ENCODE results near the gene ZNF416. TPM values are rescaled to one million over a fixed set of nuclear protein-coding genes. Genes with fewer than 3 reads are reported as not detected.

ZNF416 gene
- polyA plus RNA-seq, 6 donors from 2014 or later, result 3.4 to 9.7 (median 7.7) TPM

DNA sequence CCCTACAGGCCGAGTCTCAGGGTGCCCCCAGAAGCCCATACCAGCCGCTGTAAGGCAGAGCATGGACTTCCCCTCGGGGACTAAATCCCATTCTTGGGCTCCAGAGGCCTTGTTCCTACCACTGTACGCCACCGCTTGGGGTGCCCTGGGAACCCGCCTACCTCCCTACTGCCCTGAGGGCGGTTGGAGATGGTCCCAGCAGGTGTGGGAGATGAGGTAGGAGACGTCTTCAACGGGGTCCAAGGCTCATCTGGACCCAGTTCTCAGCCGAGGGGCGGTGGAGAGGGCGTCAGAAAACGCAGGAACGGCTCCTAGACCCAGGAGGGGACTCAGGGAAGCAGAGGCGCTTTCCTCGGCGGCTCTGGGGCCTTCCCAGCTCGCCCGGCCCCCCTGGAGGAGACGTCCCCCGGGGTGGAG, 4.4 kb upstream of the ZNF416 start:
- DNase-seq, result no peak
- ATAC-seq (ENCODE audit: low read depth in 2 of 2), result no peak
- Mint-ChIP-seq H3K4me1 (peaks cover 23 to 52% (median 32%) of the 10 kb centered on the region in 3 donors), H3K9me3 (peaks cover 16 to 43% (median 31%) of the 10 kb centered on the region in 7 donors), H3K36me3 (peaks cover 28 to 46% of the 10 kb centered on the region in 2 donors), H3K27ac (peak overlapping the region in 4 of 6 donors; percentile 49 to 96 (median 94)), H3K4me3 (peak overlapping the region; percentile 47 to 99 (median 96)), H3K27me3 (no peaks in the 10 kb centered on the region)

DNA sequence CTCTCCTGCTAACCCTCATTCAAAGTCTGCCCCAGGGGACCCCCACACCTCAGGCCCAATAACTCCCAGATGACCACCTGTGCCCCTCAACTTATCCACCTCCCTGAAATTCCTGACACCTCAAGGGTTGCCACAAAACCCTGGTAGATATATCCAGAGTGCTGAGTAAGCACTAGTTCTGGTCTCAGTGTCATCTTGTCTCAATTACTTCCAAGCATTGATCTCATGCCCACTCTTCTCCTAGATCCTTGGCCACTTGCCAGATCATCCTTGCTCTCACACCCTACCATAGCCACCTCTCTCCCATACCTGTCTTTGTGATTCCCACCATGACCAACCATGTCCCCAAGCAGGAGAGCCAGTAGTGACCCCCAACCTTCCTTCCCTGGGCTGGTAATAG, 2.0 kb downstream of the ZNF416 start:
- Mint-ChIP-seq H3K27me3 (no peaks in the 10 kb centered on the region), H3K4me3 (peak overlapping the region in 5 of 8 donors; percentile 2 to 91 (median 75)), H3K4me1 (peaks cover 28 to 36% (median 31%) of the 10 kb centered on the region in 3 donors), H3K36me3 (peaks cover 39 to 61% of the 10 kb centered on the region in 2 donors), H3K9me3 (peaks cover 20 to 58% (median 49%) of the 10 kb centered on the region in 7 donors), H3K27ac (peak overlapping the region in 2 of 6 donors; percentile 5 to 84)
- ATAC-seq (ENCODE audit: low read depth in 2 of 2) (no peak), DNase-seq (no peak)

DNA sequence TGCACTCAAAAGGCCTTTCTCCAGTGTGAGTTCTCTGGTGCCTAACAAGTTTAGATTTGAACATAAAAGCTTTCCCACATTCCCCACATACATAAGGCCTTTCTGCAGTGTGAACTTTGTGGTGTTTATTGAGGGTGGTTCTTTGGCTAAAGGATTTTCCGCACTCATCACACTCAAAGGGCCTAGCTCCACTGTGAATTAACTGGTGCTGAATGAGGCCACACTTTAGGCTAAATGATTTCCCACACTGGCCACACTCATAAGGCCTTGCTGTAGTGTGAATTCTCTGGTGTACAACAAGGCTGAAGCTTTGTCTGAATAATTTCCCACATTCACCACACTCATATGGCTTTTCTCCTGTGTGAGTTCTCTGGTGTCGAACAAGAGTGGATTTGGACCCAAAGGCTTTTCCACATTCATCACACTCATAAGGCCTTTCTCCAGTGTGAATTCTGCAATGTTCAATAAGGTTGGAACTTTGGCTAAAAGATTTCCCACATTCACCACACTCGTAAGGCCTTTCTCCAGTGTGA, 6.2 kb downstream of the ZNF416 start:
- ATAC-seq (ENCODE audit: low read depth in 2 of 2), result no peak
- no peaks in the 10 kb centered on the region for H3K27me3 Mint-ChIP-seq
- H3K4me1 Mint-ChIP-seq, result peaks cover 15 to 21% (median 15%) of the 10 kb centered on the region in 3 donors
- DNase-seq, result no peak
- H3K36me3 Mint-ChIP-seq, result peaks cover 46 to 69% of the 10 kb centered on the region in 2 donors
- no peak overlapping the region for H3K27ac Mint-ChIP-seq
- H3K4me3 Mint-ChIP-seq, result no peak overlapping the region
- H3K9me3 Mint-ChIP-seq, result peaks cover 22 to 83% (median 72%) of the 10 kb centered on the region in 7 donors

DNA sequence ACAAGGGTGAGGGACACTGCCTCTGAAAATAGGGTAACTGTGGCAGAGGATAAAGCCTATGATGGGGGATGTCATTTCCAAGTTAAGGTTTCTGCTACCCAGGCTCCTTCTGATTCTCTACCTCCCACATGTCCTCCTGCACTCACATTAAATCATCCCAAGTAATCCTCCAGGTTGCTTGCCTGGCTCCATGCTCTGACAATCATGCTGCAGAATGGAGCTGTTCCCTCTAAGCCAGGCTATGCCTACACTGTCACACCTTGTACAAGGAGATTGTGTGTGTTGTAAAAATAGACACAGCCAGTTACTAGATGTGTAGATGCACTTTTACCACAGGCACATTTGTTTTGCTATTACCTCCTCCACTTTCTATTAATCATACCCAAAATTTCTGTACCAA, 8.0 kb downstream of the ZNF416 start:
- Mint-ChIP-seq H3K4me1 (peaks cover 0 to 7% (median under 1%) of the 10 kb centered on the region in 3 donors), H3K9me3 (peaks cover 18 to 90% (median 76%) of the 10 kb centered on the region in 7 donors), H3K27ac (no peak overlapping the region), H3K36me3 (peaks cover 35 to 68% of the 10 kb centered on the region in 2 donors), H3K27me3 (peaks cover 0 to 3% (median 0%) of the 10 kb centered on the region in 3 donors), H3K4me3 (no peak overlapping the region)
- ATAC-seq (ENCODE audit: low read depth in 2 of 2) (no peak), DNase-seq (no peak)

DNA sequence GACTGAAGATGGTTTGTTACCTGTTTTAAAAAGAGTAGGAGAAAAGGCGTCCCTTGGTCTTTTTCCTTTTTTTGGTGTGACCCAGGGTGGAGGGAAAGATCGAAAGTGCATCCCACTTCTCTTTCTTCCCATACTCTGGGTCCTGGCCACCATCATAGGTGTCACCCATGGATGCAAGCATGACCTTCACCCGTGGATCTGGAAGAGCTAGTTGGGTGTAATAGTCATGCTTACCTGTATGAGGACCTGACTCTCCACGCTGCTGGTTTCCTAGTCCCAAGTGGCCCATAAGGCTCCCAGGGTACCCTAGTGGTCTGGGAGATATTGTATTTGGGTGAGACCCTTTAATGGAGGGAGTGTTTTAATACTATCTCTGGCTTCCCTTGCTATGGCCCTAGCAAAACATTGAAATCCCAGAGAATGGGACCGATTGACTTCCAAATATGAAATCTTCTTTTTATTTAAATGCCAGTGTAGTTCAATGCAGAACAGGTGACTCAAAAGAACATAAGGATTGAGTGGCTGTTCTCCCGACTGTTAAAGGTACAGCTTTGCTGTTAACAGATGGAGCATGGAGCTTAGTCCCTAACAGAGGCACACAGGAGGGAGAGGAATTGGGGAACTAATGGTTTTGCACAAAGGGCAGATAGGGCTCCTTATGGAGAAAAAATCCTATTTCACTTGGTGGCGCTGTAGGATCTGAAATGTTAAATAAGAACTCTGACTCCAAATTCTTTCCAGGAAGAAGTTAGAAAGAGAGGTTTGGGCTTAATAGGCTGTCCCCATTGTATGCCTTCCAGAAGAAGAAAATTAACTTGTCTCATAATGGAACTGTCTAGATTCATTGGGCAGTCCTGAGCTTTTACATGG, 12.1 kb downstream of the ZNF416 start:
- DNase-seq, result no peak
- Mint-ChIP-seq H3K4me3 (no peak overlapping the region), H3K27ac (no peak overlapping the region), H3K4me1 (no peaks in the 10 kb centered on the region), H3K9me3 (peaks cover 18 to 85% (median 79%) of the 10 kb centered on the region in 7 donors), H3K36me3 (peaks cover 7 to 44% of the 10 kb centered on the region in 2 donors), H3K27me3 (peaks cover 0 to 25% (median 6%) of the 10 kb centered on the region in 3 donors)
- no peak for ATAC-seq (ENCODE audit: low read depth in 2 of 2)

DNA sequence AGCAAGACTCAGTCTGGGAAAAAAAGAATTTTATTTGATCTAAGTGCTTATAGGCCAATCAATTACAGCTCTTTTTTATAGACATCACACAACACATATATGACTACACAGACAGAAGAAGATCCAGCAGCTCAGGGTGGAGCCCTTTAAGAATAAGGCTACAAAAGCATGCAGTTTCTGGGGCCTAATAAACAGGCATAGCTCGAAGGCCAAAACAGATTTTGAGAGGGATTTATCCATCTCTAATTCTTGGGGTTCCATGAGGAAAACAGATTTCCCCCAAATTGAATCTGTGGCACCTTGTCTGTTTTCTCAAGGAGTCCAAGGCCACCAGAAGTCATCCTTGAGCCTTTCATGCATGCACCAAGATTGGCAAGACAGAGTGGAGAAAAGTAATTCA, 15.2 kb downstream of the ZNF416 start:
- peaks cover 4 to 36% of the 10 kb centered on the region in 2 donors for H3K36me3 Mint-ChIP-seq
- peaks cover 9 to 74% (median 61%) of the 10 kb centered on the region in 7 donors for H3K9me3 Mint-ChIP-seq
- H3K4me1 Mint-ChIP-seq, result peaks cover 11 to 20% (median 19%) of the 10 kb centered on the region in 3 donors
- H3K27me3 Mint-ChIP-seq, result peaks cover 0 to 25% (median 13%) of the 10 kb centered on the region in 3 donors
- no peak for DNase-seq
- peak overlapping the region in 1 of 8 donors; percentile 15 for H3K4me3 Mint-ChIP-seq
- no peak for ATAC-seq (ENCODE audit: low read depth in 2 of 2)
- no peak overlapping the region for H3K27ac Mint-ChIP-seq

DNA sequence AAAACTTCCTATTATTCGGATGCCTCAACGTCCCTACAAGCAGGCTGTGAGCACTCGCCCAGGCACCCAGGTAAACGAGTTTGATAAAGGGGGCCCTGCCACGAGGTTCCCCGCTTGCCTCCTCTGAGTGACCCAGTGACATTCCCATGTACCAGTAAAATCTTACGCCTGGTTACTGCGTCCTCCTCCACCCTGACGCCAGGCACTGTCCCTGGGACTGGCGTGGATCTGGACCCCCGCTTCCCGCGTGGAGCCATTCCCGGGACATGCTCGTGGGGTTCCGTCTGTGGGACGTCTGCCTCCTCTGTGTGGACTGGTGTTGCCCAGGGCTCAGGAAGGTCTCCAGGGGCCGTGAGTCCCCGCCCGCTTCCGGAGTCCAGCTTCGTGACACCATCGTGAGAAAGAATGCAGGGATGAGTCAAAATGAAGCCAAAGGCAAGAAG, 18.6 kb downstream of the ZNF416 start:
- H3K27ac Mint-ChIP-seq, result peak overlapping the region; percentile 49 to 93 (median 88)
- H3K36me3 Mint-ChIP-seq, result peaks cover 11 to 14% of the 10 kb centered on the region in 2 donors
- peaks cover 0 to 17% (median 13%) of the 10 kb centered on the region in 3 donors for H3K27me3 Mint-ChIP-seq
- peaks cover 25 to 42% (median 30%) of the 10 kb centered on the region in 3 donors for H3K4me1 Mint-ChIP-seq
- DNase-seq, result no peak
- ATAC-seq (ENCODE audit: low read depth in 2 of 2), result no peak
- peak overlapping the region; percentile 90 to 99 (median 94) for H3K4me3 Mint-ChIP-seq
- peaks cover 0 to 41% (median 30%) of the 10 kb centered on the region in 7 donors for H3K9me3 Mint-ChIP-seq

DNA sequence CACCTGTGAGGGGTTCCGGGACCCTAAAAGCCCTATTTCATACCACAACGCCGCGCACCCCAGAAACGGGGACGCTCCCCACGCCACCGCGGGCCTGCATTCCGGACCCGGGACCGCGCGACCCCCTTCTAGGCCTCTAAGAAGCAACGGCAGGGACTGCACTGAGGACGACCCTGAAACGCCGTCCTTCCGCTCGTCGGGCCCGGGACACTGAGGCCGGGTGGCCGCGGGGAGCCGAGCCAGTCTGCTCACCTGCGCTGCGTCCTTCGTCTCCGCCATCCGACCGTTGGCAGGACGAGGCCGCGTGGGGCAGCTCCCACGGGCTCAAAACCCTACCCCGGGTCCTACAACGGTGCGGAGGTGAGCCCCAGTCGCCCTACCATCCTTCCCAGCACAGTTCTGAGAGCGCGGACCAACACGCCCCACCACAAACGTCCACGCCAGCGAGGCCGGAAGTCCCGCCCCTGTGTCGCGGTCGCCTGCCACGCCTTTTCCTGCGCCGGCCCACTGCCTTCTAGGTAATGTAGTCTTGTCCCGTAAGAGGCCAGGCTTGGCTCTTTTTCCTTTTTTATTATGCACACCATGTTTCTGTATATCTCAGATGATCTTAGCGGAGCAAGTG, 19.2 kb downstream of the ZNF416 start, which contains the start of gene ZNF550:
TSS of gene ZNF550 (minus strand) at position 460 of the 622 bp plus-strand sequence. CDS start at position 279, 181 bp downstream.
- Mint-ChIP-seq H3K27ac (peak within 1 kb of the TSS; percentile 49 to 96 (median 88)), H3K4me1 (peaks cover 29 to 42% (median 30%) of the 10 kb centered on the region in 3 donors), H3K9me3 (peaks cover 0 to 36% (median 26%) of the 10 kb centered on the region in 7 donors), H3K36me3 (peaks cover 14 to 20% of the 10 kb centered on the region in 2 donors), H3K4me3 (peak within 1 kb of the TSS; percentile 90 to 99 (median 94)), H3K27me3 (peaks cover 0 to 14% (median 13%) of the 10 kb centered on the region in 3 donors)
- ATAC-seq (ENCODE audit: low read depth in 2 of 2) (peak; percentile 98), DNase-seq (peak; percentile 79)

DNA sequence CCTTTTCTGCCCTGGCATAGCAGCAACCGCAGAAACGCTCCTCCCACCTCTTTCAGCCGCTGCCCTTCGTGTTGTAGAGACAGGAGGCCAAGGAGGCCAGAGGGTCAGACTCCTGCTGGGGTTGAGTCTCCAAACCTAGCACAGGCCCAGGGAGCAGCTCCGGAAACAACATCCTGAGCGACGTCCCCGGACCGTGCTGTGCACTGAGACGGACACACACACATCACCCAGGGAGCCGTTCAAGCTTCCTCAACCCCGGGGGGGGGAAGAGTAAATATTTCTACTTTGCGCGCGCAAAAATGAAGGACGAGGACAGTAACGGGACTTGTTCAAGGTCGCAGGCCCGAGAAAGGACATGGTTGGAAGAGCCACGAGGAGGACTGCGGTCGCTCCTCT, 19.7 kb downstream of the ZNF416 start:
- H3K9me3 Mint-ChIP-seq, result peaks cover 0 to 31% (median 22%) of the 10 kb centered on the region in 7 donors
- peak; percentile 29 to 35 for ATAC-seq (ENCODE audit: low read depth in 2 of 2)
- H3K4me3 Mint-ChIP-seq, result peak overlapping the region; percentile 90 to 99 (median 94)
- peaks cover 19 to 20% of the 10 kb centered on the region in 2 donors for H3K36me3 Mint-ChIP-seq
- peaks cover 29 to 42% (median 30%) of the 10 kb centered on the region in 3 donors for H3K4me1 Mint-ChIP-seq
- H3K27me3 Mint-ChIP-seq, result peaks cover 0 to 14% (median 13%) of the 10 kb centered on the region in 3 donors
- DNase-seq, result no peak
- H3K27ac Mint-ChIP-seq, result peak overlapping the region in 5 of 6 donors; percentile 60 to 96 (median 89)

DNA sequence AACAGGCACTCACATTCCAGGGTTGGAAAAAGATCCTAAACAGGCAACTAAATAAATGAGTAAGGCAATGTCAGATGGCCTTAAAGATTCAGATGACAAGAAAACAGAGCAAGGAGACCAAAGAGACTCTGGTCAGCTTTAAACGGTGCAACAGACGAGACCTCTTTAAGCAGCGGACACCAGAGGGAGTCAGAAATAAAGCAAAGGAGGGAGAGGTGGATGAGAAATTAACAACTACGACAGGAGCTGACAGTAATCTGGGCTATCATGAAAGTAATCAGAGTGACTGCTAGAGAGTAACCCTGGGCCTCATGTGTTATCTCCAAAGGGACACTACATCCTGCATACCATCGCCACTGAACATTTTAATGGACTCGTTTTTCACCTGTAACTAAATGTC, 20.2 kb downstream of the ZNF416 start:
- peaks cover 0 to 11% (median 10%) of the 10 kb centered on the region in 3 donors for H3K27me3 Mint-ChIP-seq
- ATAC-seq (ENCODE audit: low read depth in 2 of 2) (no peak), DNase-seq (no peak)
- peaks cover 0 to 27% (median 19%) of the 10 kb centered on the region in 7 donors for H3K9me3 Mint-ChIP-seq
- H3K4me1 Mint-ChIP-seq, result peaks cover 29 to 42% (median 30%) of the 10 kb centered on the region in 3 donors
- H3K36me3 Mint-ChIP-seq, result peaks cover 19 to 20% of the 10 kb centered on the region in 2 donors
- H3K4me3 Mint-ChIP-seq, result peak overlapping the region; percentile 90 to 99 (median 94)
- H3K27ac Mint-ChIP-seq, result peak overlapping the region in 3 of 6 donors; percentile 25 to 89 (median 80)

DNA sequence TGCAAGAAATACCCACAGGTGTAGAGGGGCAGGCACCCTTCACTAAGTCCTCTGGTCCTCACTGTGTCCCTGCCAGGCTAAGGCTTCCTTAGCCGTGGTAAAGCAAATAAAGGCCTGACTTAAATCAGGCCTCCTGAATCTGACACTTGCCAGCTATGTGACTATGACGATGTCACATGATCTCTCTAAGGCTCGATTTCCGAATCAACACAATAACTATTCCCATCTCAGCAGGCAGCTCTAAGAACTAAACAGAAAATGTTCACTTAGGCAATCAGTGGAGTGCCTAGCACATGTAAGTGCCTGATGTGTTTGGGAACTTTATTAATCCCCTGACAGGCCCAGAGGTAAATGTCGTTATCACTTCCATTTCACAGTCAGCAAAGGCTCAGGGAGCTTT, 21.1 kb downstream of the ZNF416 start:
- ATAC-seq (ENCODE audit: low read depth in 2 of 2), result no peak
- H3K4me3 Mint-ChIP-seq, result peak overlapping the region in 6 of 8 donors; percentile 57 to 96 (median 92)
- H3K4me1 Mint-ChIP-seq, result peaks cover 29 to 44% (median 30%) of the 10 kb centered on the region in 3 donors
- peak overlapping the region in 3 of 6 donors; percentile 48 to 89 (median 68) for H3K27ac Mint-ChIP-seq
- peaks cover 18 to 25% of the 10 kb centered on the region in 2 donors for H3K36me3 Mint-ChIP-seq
- DNase-seq, result no peak
- H3K9me3 Mint-ChIP-seq, result peaks cover 0 to 18% (median 14%) of the 10 kb centered on the region in 7 donors
- H3K27me3 Mint-ChIP-seq, result peaks cover 0 to 7% (median 6%) of the 10 kb centered on the region in 3 donors

DNA sequence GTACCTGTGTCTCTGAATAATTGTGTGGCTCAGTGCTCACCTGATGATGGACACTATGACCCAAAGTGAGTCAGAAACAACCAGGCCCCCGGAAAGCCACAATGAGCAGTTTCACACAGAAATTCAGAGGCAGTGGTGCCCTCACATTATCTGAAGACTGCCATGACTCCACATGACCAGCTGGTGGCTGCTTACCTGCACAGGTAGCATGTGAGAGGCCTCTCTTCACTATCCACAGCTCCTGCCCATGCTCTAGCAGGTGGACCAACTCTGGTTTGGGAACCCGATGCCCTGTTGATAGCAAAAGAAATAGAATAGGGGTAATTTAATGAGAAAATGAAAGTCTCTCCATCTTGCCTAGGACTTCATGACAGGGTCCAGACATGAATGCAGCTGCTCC, 26.3 kb downstream of the ZNF416 start:
- no peak for DNase-seq

More for the DNA sequence above, 26.3 kb downstream of the ZNF416 start:
- Mint-ChIP-seq H3K9me3 (peaks cover 9 to 29% (median 16%) of the 10 kb centered on the region in 7 donors), H3K4me3 (no peak overlapping the region), H3K4me1 (peaks cover 4 to 17% (median 15%) of the 10 kb centered on the region in 3 donors), H3K36me3 (peaks cover 66 to 67% of the 10 kb centered on the region in 2 donors), H3K27me3 (no peaks in the 10 kb centered on the region), H3K27ac (peak overlapping the region in 2 of 6 donors; percentile 12 to 74)
- ATAC-seq (ENCODE audit: low read depth in 2 of 2), result no peak

Data from naive B cell (primary cell).